T-helper 9 cell (primary cell): ENCODE results near the gene TEX13C.
"Not testable (repeated sequence)": the region's sequence is repeated elsewhere in the genome, so short reads cannot be mapped to it uniquely, and the experiment has no call there.

Source experiments
- DNase-seq: peaks from one replicate; pipeline ENCODE4 v3.0.0-alpha.2; 2020
- total RNA-seq, 2 donors: gene quantifications; one replicate each; lab custom pipeline; 2026; lab: John Stamatoyannopoulos, UW

The TEX13C gene
- 0 reads per million in 2 donors for total RNA-seq

- DNase-seq: no peak
Observed at GRCh38 chrX:125319646-125320521, at the start of gene TEX13C. TEX13C (plus strand) TSS chrX:125319871; CDS start chrX:125320120, 249 bp downstream.

GRCh38 chrX:125287282-125287681, 32.4 kb upstream of the TEX13C start:
- DNase-seq: no peak

- no peak for DNase-seq
Observed at GRCh38 chrX:125288343-125288742, 31.3 kb upstream of the TEX13C start.

GRCh38 chrX:125289209-125289608, 30.5 kb upstream of the TEX13C start:
- no peak for DNase-seq

- DNase-seq: no peak
Observed at GRCh38 chrX:125289920-125290319, 29.8 kb upstream of the TEX13C start.

GRCh38 chrX:125291124-125291523, 28.5 kb upstream of the TEX13C start:
- DNase-seq: no peak

GRCh38 chrX:125293850-125294780, 25.6 kb upstream of the TEX13C start:
- no peak for DNase-seq

- no peak for DNase-seq
Observed at GRCh38 chrX:125295337-125295736, 24.3 kb upstream of the TEX13C start.

GRCh38 chrX:125298871-125299270, 20.8 kb upstream of the TEX13C start:
- no peak for DNase-seq

GRCh38 chrX:125306335-125306866, 13.3 kb upstream of the TEX13C start:
- no peak for DNase-seq

GRCh38 chrX:125308653-125309052, 11.0 kb upstream of the TEX13C start:
- DNase-seq: no peak

- not testable (repeated sequence) for DNase-seq
Observed at GRCh38 chrX:125319166-125319565, 505 bp upstream of the TEX13C start.

GRCh38 chrX:125322431-125322830, 2.8 kb downstream of the TEX13C start:
- DNase-seq: no peak

GRCh38 chrX:125326599-125326998, 6.9 kb downstream of the TEX13C start:
- no peak for DNase-seq

GRCh38 chrX:125327891-125328290, 8.2 kb downstream of the TEX13C start:
- no peak for DNase-seq

GRCh38 chrX:125333583-125333982, 13.9 kb downstream of the TEX13C start:
- no peak for DNase-seq

- no peak for DNase-seq
Observed at GRCh38 chrX:125340490-125340889, 20.8 kb downstream of the TEX13C start.

- DNase-seq: no peak
Observed at GRCh38 chrX:125374169-125374568, 54.5 kb downstream of the TEX13C start.
